Stimulated activated CD4-positive, alpha-beta T cell treated with anti-CD3 and anti-CD28 coated beads, Interleukin-4, amount 100 ng/mL, for 1 hour (primary cell): ENCODE measurements around the gene HS3ST6.
"Not testable (repeated sequence)": the region's sequence is repeated elsewhere in the genome, so short reads cannot be mapped to it uniquely, and the experiment has no call there.

Source experiments
- DNase-seq: peaks from one replicate; pipeline ENCODE4 v3.0.0-alpha.2; 2020

Gene HS3ST6

GRCh38 chr16:1906055-1906845 lies 12.0 kb downstream of the HS3ST6 start:
- no peak for DNase-seq

- DNase-seq: no peak
Observed at GRCh38 chr16:1903845-1904840, 14.1 kb downstream of the HS3ST6 start.

- no peak for DNase-seq
Observed at GRCh38 chr16:1903220-1903574, 15.0 kb downstream of the HS3ST6 start.

GRCh38 chr16:1902547-1903219 lies 15.5 kb downstream of the HS3ST6 start:
- no peak for DNase-seq

- no peak for DNase-seq
Observed at GRCh38 chr16:1900452-1900774, 17.8 kb downstream of the HS3ST6 start.

GRCh38 chr16:1899641-1900451 lies 18.4 kb downstream of the HS3ST6 start:
- no peak for DNase-seq

GRCh38 chr16:1897692-1898091 lies 20.5 kb downstream of the HS3ST6 start:
- not testable (repeated sequence) for DNase-seq

- DNase-seq: no peak
Observed at GRCh38 chr16:1895949-1896675, 22.1 kb downstream of the HS3ST6 start.

- no peak for DNase-seq
Observed at GRCh38 chr16:1895068-1895467, 23.1 kb downstream of the HS3ST6 start.

- DNase-seq: no peak
Observed at GRCh38 chr16:1890708-1891050, 27.5 kb downstream of the HS3ST6 start.

GRCh38 chr16:1890024-1890707 lies 28.0 kb downstream of the HS3ST6 start:
- DNase-seq: no peak

- DNase-seq: no peak
Observed at GRCh38 chr16:1887711-1888354, 30.4 kb downstream of the HS3ST6 start.

- DNase-seq: no peak
Observed at GRCh38 chr16:1884889-1885288, 33.3 kb downstream of the HS3ST6 start.

GRCh38 chr16:1884155-1884760 lies 34.0 kb downstream of the HS3ST6 start:
- no peak for DNase-seq

- not testable (repeated sequence) for DNase-seq
Observed at GRCh38 chr16:1881172-1881571, 37.0 kb downstream of the HS3ST6 start.

- DNase-seq: no peak
Observed at GRCh38 chr16:1879477-1879876, 38.7 kb downstream of the HS3ST6 start.

- no peak for DNase-seq
Observed at GRCh38 chr16:1878256-1878655, 40.0 kb downstream of the HS3ST6 start.

- no peak for DNase-seq
Observed at GRCh38 chr16:1877804-1878203, 40.4 kb downstream of the HS3ST6 start.

- DNase-seq: no peak
Observed at GRCh38 chr16:1877089-1877488, 41.1 kb downstream of the HS3ST6 start.

GRCh38 chr16:1876468-1876867 lies 41.7 kb downstream of the HS3ST6 start:
- DNase-seq: no peak
